IPS-NIHi11 (cell line): ENCODE data around the gene CC2D1A.
"Not testable (repeated sequence)": the region's sequence is repeated elsewhere in the genome, so short reads cannot be mapped to it uniquely, and the experiment has no call there.

Source experiments
- DNase-seq: peaks from one replicate; pipeline ENCODE4 v3.0.0; 2012; ENCODE audit warnings: mixed read lengths, low spot score

The CC2D1A gene

GRCh38 chr19:13962699-13963602 lies 57.0 kb downstream of the CC2D1A start:
- peak; percentile 62 for DNase-seq

- DNase-seq, result no peak
Observed at GRCh38 chr19:13963603-13964105, 57.7 kb downstream of the CC2D1A start.

- no peak for DNase-seq
Observed at GRCh38 chr19:13964776-13965175, 58.8 kb downstream of the CC2D1A start.

GRCh38 chr19:13965377-13965896 lies 59.4 kb downstream of the CC2D1A start:
- no peak for DNase-seq

- DNase-seq, result no peak
Observed at GRCh38 chr19:13965926-13966683, 60.1 kb downstream of the CC2D1A start.

GRCh38 chr19:13966684-13967128 lies 60.7 kb downstream of the CC2D1A start:
- no peak for DNase-seq

GRCh38 chr19:13967206-13967605 lies 61.2 kb downstream of the CC2D1A start:
- not testable (repeated sequence) for DNase-seq

- no peak for DNase-seq
Observed at GRCh38 chr19:13968383-13968935, 62.5 kb downstream of the CC2D1A start.

GRCh38 chr19:13968999-13969398 lies 63.0 kb downstream of the CC2D1A start:
- DNase-seq, result no peak

- no peak for DNase-seq
Observed at GRCh38 chr19:13969897-13970296, 63.9 kb downstream of the CC2D1A start.

GRCh38 chr19:13971868-13972267 lies 65.9 kb downstream of the CC2D1A start:
- not testable (repeated sequence) for DNase-seq

GRCh38 chr19:13972368-13973155 lies 66.6 kb downstream of the CC2D1A start:
- DNase-seq, result no peak

GRCh38 chr19:13973479-13973878 lies 67.5 kb downstream of the CC2D1A start:
- not testable (repeated sequence) for DNase-seq

GRCh38 chr19:13974073-13974472 lies 68.1 kb downstream of the CC2D1A start:
- DNase-seq, result peak; percentile 93

GRCh38 chr19:13975870-13976269 lies 69.9 kb downstream of the CC2D1A start:
- DNase-seq, result no peak

GRCh38 chr19:13976446-13976845 lies 70.4 kb downstream of the CC2D1A start:
- DNase-seq, result no peak

- no peak for DNase-seq
Observed at GRCh38 chr19:13977803-13978202, 71.8 kb downstream of the CC2D1A start.

GRCh38 chr19:13978351-13979243 lies 72.6 kb downstream of the CC2D1A start:
- DNase-seq, result peak; percentile 94

GRCh38 chr19:13979244-13979615 lies 73.2 kb downstream of the CC2D1A start:
- peak; percentile 47 for DNase-seq

- no peak for DNase-seq
Observed at GRCh38 chr19:13979686-13980085, 73.7 kb downstream of the CC2D1A start.
